GM10266 (cell line): Measurements from ENCODE around the gene ACTR3.

Experiments used
- DNase-seq: peaks from one replicate; pipeline ENCODE4 v3.0.0; 2012; ENCODE audit errors: extremely low spot score
- CTCF ChIP-seq: IDR thresholded peaks from 2 replicates; pipeline ENCODE4 v1.5.1; 2012; ENCODE audit warnings: mild to moderate bottlenecking, low read depth; ENCODE audit not compliant: control insufficient read depth, insufficient read depth; ENCODE audit errors: missing control alignments

ACTR3 gene

DNA sequence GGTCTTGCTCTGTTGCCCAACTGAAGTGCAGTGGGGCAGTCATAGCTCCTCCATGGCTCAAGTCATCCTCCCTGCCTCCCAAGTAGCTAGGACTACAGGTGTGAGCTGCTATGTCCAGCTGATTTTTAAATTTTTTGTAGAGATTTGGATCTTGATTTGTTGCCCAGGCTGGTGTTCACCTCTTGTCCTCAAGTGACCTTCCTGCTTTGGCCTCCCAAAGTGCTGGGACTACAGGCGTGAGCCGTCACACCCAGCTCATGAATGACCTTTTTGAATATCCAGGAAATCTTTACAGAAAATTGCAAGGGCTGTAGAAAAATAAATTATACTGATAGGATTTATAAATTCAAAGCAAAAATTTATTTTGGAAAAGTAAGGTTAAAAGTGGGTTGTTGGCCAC, 17.4 kb downstream of the ACTR3 start:
- no peak for DNase-seq
- TF ChIP-seq CTCF, result no peak

DNA sequence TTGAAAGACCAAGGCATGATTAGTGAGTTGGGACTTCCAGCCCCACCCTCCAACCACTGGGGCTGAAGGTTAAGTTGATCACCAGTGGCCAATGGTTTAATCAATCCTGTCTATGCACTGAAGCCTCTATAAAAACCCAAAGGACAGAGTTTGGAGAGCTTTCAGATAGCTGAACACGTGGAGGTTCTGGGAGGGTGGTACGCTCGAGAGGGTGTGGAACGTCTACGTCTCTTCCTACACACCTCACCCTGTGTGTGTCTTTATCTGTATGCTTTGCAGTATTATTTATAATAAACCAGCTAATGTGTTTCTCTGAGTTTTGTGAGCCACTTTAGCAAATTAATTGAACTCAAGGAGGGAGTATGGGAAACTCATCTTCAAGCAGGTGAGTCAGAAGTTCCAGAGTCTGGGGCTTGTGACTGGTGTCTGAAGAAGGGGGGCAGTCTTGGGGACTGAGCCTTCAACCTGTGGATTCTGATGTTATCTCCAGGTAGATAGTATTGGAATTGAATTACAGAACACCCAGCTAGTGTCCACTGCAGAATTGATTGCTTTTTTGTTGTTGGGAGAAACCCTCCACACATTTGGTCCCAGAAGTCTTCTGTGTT, 20.3 kb downstream of the ACTR3 start:
- no peak for TF ChIP-seq CTCF
- DNase-seq, result no peak

DNA sequence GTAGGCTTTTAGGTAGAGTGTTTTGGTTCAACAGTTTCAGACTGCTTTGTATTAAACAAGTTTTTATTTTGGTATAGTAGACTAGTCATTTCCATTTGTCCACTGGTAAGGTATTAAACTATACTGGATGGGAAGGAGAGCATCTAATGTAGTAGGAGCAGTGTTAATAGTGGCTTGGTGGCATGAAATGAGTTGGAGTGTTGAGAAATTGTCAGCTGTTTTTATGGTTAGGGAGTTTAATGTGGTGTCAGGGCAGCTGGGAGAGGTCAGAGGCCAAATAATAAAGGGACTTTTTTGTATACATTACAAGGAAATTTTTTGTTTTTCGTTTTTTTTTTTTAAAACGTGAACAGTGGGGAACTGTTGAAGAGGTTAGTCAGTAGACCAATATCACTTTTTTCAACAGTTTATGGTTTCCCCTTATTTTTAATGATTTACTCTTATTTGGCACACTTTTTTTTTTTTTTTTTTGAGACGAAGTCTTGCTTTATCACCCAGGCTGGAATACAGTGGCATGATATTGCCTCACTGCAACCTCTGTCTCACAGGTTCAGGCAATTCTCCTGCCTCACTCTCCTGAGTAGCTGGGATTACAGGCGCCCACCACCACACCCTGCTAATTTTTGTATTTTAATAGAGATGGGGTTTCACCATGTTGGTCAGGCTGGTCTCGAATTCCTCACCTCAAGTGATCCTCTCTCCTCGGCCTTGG, 21.2 kb downstream of the ACTR3 start:
- TF ChIP-seq CTCF, result no peak
- no peak for DNase-seq

DNA sequence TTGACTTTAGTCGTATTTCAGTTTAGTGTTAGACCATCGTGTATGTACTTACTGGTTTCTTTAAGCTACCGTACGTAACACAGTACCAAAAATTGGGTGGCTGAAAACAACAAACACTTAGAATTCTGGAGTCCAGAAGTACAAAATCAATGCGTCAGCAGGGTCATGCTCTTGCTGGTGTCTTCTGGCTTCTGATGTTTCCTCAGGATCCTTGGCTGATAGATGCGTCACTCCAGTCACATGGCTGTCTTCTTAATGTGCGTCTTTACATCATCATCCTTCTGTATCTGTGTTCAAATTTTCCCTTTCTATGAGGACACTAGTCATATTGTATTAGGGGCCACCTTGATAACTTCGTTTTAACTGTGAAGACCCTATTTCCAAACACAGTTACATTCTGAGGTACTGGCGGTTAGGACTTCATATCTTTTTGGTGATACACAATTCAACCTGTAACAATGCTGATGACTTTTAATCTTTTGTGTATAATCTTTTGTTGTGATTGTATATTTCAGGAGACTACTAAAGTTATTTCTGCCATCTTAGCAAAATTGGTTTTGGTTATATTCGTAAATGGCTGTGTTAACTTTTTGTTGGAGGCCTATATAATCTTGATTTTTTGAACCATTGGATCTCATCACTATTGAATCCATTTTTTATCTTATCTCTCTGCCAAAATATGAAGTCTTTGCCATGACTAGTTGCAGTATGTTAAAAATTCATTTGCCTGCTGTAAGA, 25.4 kb downstream of the ACTR3 start:
- DNase-seq, result no peak
- TF ChIP-seq CTCF, result no peak

DNA sequence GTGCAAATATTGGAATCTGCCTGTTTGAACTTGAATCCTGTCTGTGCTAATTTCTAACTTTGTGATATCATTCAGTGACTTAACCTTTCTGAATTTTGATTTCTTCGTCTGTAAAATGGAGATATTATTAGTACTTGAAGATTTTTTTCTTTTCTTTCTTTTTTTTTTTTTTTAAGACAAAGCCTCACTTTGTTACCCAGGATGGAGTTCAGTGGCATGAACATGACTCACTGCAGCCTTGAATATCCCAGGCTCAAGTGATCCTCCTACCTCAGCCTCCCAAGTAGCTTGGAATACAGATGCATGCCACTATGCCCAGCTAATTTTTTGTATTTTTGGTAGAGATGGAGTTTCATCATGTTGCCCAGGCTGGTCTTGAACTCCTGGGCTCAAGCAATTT, 28.3 kb downstream of the ACTR3 start:
- no peak for DNase-seq
- TF ChIP-seq CTCF, result no peak

- DNase-seq, result no peak
- no peak for TF ChIP-seq CTCF
Observed at GRCh38 chr2:113920996-113921395, 31.1 kb downstream of the ACTR3 start.

DNA sequence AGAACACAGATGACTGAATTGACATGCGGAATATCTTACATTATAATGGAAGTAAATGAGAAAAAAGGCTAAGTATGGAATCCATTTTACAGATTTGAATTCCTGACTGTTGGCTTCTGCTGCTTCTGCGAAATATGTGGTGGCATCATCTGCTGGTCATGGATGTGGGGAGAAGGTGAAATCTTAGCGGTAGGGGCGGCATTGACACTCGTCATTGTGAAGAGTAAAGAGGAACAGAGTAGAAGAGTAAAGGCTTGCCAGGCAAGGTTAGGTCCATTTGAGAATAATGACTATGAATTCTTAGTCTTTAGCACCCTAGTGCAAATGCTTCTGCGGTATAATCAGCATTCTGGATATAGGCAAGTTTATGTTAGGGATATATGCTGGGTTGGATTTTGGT, 32.4 kb downstream of the ACTR3 start:
- no peak for TF ChIP-seq CTCF
- DNase-seq, result no peak
